K562 (cell line): ENCODE results near the gene KSR2.

Experiments
- AFF1 ChIP-seq, 2 experiments: fragments of 450-650 bp; IDR thresholded peaks; 2 replicates each; pipeline ENCODE4 v1.6.1; 2018; ENCODE audit warnings: mild to moderate bottlenecking in 2 of 2, low read depth in 1 of 2; ENCODE audit not compliant: partially characterized antibody in 2 of 2
- CTCF ChIP-seq, 3 experiments: IDR thresholded peaks in 2 of 3; conservative IDR thresholded peaks in 1 of 3; 2 replicates each; pipeline ENCODE4 v1.5.1; 2011 to 2012; ENCODE audit warnings: low read length in 3 of 3, mild to moderate bottlenecking in 3 of 3, control low read depth in 2 of 3, improper control_type of control experiment in 1 of 3, inconsistent platforms in 1 of 3, low read depth in 1 of 3, mixed read lengths in 1 of 3, moderate library complexity in 1 of 3; ENCODE audit not compliant: insufficient read depth in 2 of 3
- LEF1 ChIP-seq: fragments of 450-650 bp; IDR thresholded peaks from 2 replicates; pipeline ENCODE4 v1.6.1; 2016; ENCODE audit warnings: mild to moderate bottlenecking
- MAX ChIP-seq: sonication (generic); formaldehyde crosslinking; IDR thresholded peaks from 2 replicates; pipeline ENCODE4 v1.9.0; 2022; ENCODE audit warnings: mild to moderate bottlenecking, missing genetic modification reagents
- MTA1 ChIP-seq: fragments of 450-650 bp; IDR thresholded peaks from 2 replicates; pipeline ENCODE4 v1.6.1; 2017; ENCODE audit warnings: borderline replicate concordance
- MYC ChIP-seq, 2 experiments: fragments of 250-450 bp in 1 of 2; sonication (Bioruptor Pico) in 1 of 2; IDR thresholded peaks; 2 replicates each; pipeline versions ENCODE4 v1.5.1 to v1.6.1; 2012 to 2021; ENCODE audit warnings: low read depth in 2 of 2, borderline replicate concordance in 1 of 2, improper control_type of control experiment in 1 of 2, low read length in 1 of 2, mild to moderate bottlenecking in 1 of 2, moderate library complexity in 1 of 2
- NONO ChIP-seq, 2 experiments: fragments of 200-400 bp in 1 of 2; fragments of 450-650 bp in 1 of 2; formaldehyde crosslinking in 1 of 2; IDR thresholded peaks; 2 replicates each; pipeline ENCODE4 v1.6.1; 2017; ENCODE audit warnings: low read depth in 2 of 2, mild to moderate bottlenecking in 2 of 2, moderate library complexity in 2 of 2, low read length in 1 of 2
- RAD21 ChIP-seq, 2 experiments: fragments of 250-450 bp in 1 of 2; fragments of 450-650 bp in 1 of 2; sonication (Bioruptor Pico) in 1 of 2; formaldehyde crosslinking in 1 of 2; IDR thresholded peaks in 1 of 2; conservative IDR thresholded peaks in 1 of 2; 2 replicates each; pipeline versions ENCODE4 v1.4.0 to v1.8.0; 2020 to 2022; ENCODE audit warnings: mild to moderate bottlenecking in 2 of 2, moderate library complexity in 1 of 2
- ZNF253 ChIP-seq: fragments of 250-450 bp; sonication (Bioruptor Pico); conservative IDR thresholded peaks from 2 replicates; pipeline ENCODE4 v1.6.1; 2021; ENCODE audit warnings: mild to moderate bottlenecking
- ZNF384 ChIP-seq: IDR thresholded peaks from 2 replicates; pipeline ENCODE4 v1.6.1; 2012; ENCODE audit warnings: low read depth, low read length, improper control_type of control experiment
- ZNF696 ChIP-seq: fragments of 250-450 bp; sonication (Bioruptor Pico); conservative IDR thresholded peaks from 2 replicates; pipeline ENCODE4 v1.4.0; 2020; ENCODE audit warnings: mild to moderate bottlenecking, moderate library complexity

- TF ChIP-seq RAD21 (CRISPR knock-in tag; conservative IDR thresholded peaks at IDR 0.05 in 1 of 2, IDR thresholded peaks at IDR 0.05 in 1 of 2) = no peak
- no peak for TF ChIP-seq CTCF (IDR thresholded peaks at IDR 0.05 in 2 of 3, conservative IDR thresholded peaks at IDR 0.05 in 1 of 3; ENCODE audit: insufficient read depth in 2 of 3, low read depth in 1 of 3, low read length in 3 of 3)
- TF ChIP-seq MYC (IDR thresholded peaks at IDR 0.05; ENCODE audit: low read depth, low read length) = no peak
- no peak for TF ChIP-seq MYC (CRISPR knock-in tag; IDR thresholded peaks at IDR 0.05; ENCODE audit: borderline replicate concordance, low read depth)
- TF ChIP-seq ZNF384 = no peak
- no peak for TF ChIP-seq MAX (CRISPR knock-in tag)
- TF ChIP-seq ZNF253 (CRISPR knock-in tag) = no peak
- TF ChIP-seq ZNF696 (CRISPR knock-in tag) = no peak
- no peak for TF ChIP-seq LEF1
- no peak for TF ChIP-seq MTA1
- TF ChIP-seq NONO (IDR thresholded peaks at IDR 0.05; ENCODE audit: low read depth in 2 of 2, low read length in 1 of 2) = no peak
- no peak for TF ChIP-seq AFF1 (IDR thresholded peaks at IDR 0.05; ENCODE audit: low read depth in 1 of 2, partially characterized antibody in 2 of 2)
These were observed 26.0 kb upstream of the KSR2 start for GRCh38 chr12:117994551-117995438.
